SW480 (cell line): ENCODE results near the gene DYRK1A.

Experiments
- DNase-seq: peaks from one replicate; pipeline ENCODE4 v3.0.0-alpha.2; 2016; ENCODE audit warnings: low spot score

Gene DYRK1A

DNA sequence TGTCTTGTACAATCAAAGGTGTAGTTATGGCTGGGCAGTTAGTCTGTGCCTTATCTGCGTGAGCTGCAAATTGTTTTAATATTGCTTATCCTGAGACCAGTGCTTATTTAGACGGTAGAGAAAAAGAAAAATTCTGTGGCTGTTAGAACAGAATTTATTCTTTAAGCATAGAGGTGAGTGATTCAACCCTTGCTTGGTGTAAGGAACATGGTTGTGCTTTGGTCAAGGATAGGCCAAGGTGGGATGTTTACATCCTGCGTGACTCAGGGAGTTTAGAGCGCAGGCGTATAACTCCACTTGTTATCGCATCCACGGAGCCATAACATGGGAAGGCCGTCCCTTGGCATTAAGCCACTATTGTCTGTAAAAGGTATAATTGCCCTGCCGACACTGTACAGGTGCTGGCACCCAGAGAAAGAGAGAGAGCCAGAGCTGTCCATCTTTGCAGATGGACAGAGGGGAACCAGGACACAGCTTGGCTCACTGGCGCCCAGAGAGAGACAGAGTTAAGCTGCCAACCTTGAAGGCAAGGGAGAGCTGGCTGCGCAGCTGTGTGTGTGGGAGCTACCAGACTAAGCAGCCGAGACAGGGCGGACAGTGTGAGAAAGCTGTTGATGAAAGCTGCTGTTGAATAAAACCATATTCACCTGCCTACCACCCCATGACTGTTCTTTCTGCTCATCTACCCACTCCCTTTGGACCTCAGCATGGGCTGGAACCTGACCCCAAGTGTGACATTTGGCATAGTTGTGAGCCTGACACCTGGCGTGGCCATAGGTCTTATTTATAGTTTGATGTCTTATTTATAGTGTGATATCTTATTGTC lies 200.4 kb downstream of the DYRK1A start:
- no peak for DNase-seq

DNA sequence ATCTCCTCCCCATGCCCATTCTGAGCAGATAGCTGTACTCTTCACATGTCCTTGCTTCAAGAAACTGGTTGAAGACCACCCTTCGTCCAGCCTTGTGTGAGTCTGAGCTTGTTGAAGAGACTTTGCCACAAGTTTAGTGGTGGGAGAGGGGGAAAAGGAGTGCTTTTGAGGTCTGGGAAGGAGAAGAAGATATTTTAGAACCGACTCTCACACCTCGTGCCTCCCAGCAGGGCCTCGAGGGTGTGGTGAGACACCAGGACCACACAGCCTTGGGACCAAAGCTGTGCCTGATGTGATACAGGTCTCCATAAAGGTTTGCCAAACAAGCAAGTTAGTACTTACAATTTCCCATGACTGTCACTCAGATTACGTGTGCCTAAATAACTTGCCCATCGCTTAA lies 201.8 kb downstream of the DYRK1A start:
- DNase-seq, result no peak

DNA sequence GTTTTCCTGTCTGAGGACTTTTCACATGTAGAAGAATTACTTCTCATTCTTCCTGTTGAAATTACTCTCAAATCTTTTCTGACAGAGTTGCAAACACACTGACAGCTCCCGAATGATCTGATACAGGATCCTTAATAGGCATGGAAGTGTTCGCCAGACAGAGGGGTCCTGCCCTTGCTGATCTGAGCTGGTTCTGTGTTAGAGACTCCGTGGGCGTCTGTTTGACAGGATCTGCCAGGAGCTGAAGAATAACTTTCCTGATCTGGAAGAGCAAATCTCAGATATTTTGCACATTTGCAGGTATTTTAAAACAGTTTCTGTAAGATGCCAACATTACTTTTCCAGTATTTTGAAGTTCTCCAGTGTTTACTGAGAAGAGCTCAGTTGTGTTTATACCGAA lies 202.3 kb downstream of the DYRK1A start:
- no peak for DNase-seq

DNA sequence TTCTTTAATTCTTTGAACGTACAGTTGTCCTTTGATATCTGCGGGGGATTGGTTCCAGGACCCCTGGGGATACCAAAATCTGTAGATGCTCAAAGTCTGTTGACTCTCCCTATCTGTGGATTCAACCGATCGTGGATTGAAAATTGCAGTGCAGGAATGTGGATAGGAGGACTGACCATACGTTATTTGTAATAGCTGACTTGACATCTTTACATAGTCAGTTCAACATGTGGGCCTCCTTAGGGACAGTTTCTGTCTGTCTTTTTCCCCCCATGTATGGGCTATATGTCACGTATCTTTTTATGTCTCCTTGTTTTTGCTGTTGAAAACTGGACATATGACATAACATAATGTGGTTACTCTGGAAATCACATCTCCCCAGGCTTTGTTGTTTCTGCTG lies 204.9 kb downstream of the DYRK1A start:
- DNase-seq, result no peak

GRCh38 chr21:37574316-37574715 lies 207.7 kb downstream of the DYRK1A start:
- no peak for DNase-seq

DNA sequence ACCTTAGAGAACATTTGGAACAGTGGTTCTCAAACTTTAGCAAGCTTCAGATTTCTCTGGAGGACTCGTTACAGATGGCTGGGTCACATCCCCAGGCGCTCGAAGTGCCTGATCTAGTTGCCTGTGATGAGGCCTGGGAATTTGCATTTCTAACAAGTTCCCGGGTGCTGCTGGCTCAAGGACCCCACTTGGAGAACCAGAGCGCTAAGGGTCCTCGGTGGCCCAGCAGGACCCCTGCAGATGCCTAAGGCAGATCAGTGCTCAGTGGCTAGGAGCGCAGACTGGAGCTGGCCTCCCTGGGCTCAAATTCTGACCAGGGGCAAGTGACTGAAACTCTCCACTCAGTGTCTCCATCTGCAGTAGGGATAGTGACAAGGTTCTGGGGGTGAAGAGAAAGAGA lies 208.2 kb downstream of the DYRK1A start:
- no peak for DNase-seq

DNA sequence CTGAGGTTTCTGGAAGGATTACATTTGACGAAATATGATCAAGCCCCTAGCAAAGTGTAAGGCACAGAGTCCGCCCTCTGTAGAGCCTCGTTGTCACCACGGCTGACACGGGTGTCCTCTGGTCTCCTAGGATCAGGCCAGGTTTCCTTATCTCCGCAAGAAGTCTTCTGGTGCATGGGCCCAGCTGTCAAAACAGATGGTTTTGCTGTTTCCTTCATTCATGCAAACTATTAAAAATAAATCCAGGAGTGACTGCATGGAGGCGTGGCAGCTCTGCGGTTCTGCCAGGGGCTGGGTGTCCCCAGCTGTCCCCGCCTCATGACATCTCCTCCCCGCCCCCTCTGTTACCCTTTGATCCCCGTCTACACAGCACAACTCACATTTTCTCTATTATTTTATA lies 209.0 kb downstream of the DYRK1A start:
- DNase-seq, result peak; percentile 20
